Measurements from ENCODE around the gene RLN3.

- TF ChIP-seq CTCF (IDR thresholded peaks at IDR 0.05; ENCODE audit: borderline replicate concordance, extremely low read depth, low read length, poor library complexity, severe bottlenecking) (no peak), EZH2 (IDR thresholded peaks at IDR 0.05; ENCODE audit: borderline replicate concordance, low read depth, low read length, severe bottlenecking) (no peak)
These were observed 4.3 kb upstream of the RLN3 start for GRCh38 chr19:14023404-14024235.
